Left cardiac atrium (tissue), 4 donors: ENCODE data around the gene TAL1. TPM values are rescaled to one million over a fixed set of nuclear protein-coding genes. Genes with fewer than 3 reads are reported as not detected.
A peak's percentile ranks its signal among the peaks of the same experiment; 100 is the strongest.

Experiments
- ATAC-seq, 2 donors: fragments of 200-7000 bp; cut with Tn5 transposase; one replicate each; pipeline ENCODE4 v1.9.1; 2020; ENCODE audit warnings: mild to moderate bottlenecking in 2 of 2, moderate library complexity in 2 of 2
- DNase-seq: peaks from one replicate; pipeline ENCODE4 v3.0.0-alpha.2; 2020
- intact Hi-C, 2 donors: fragments of 100-400 bp; cut with DNase I; formaldehyde crosslinking; loops; one replicate each; pipeline versions ENCODE4 v1.14.1 to v1.15.1; 2022 to 2023
- total RNA-seq, 2 donors: library from RNA; stranded (reverse); fragmentation: NEBNext Ultra II Directional; extraction: Animal tissue kit (Norgen Biotek cat#: 25700); gene quantifications; one replicate each; pipeline ENCODE4 v1.2.1, GENCODE V29; 2021
- donor health status: DM: no; HTN: yes; CAD: no.
- donor health status: DM: no; HTN: yes; CAD: no; lungs with severe emphysema.
- donor health status: DM: yes; HTN: yes; CAD: no.
- donor health status: Dilated cardiomyopathy.

TAL1 gene
- total RNA-seq, 2 donors from 2014 or later = 4.0 to 5.1 TPM

DNA sequence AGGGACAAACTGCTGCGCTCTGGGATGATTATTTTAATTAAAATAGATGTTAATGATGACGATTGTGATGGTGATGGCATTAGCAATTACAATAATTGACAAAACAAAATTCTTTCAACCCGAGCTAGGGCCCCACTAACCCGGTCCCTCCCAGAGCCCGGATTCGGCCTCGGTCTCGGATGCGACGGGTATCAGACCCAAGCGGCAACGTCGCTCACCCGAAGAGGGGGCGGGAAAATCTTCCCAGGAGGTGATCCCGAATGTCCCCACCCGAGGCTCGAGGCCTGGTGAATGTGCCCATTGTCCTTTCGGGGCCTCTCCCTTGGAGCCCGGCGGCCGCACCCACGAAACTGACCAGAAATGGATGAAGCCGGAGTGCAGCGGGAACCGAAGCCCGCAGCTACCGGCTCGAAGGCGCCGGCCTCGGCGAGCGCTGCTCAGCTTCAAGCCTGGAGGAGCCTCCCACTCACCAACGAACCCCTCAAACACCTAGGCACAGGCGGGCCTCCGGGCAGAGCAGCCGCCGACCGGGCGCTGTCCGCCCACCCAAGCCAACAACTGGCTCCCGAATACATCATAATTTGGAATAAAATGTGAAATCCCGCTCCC lies 1.2 kb downstream of the TAL1 start:
- peak; percentile 36 for DNase-seq
- ATAC-seq = no peak
- intact Hi-C loops = no loop called here

DNA sequence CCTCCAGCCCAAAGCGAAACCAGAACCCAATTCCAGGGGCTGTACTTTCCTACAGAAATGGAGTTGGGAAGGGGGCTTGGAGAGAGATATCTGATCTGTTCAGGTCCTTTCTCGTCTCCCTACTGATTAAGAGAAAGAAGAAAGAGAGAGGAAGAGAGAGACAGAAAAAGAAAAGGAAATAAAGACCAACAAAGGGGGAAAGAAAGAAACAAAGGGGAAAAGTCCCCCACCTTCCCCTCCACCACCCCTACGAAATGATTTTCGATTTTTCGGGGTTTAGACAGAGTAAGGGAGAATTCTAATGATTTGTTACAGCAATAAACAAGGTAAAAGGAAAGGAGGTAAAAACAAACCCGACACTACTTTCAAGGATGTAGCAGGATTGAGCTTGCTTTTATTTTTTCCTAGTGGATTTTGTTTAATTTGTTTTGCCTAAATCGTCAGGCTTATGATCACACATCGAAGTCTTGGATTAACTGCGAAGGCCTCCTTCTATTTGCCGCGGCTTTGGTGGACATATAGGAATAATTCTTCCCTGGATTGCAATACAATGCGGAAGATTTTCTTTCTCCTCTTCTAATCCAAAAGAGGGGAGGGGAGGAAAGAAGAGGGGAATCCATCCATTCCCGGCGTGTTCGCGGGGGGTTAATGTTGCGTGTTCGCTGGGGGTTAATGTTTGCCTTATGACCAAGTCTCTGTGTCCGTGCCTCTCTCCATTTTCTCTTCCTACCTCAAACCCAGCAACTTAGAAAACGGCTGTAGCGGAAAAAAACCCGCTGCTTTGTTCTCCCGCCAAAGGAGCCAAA lies 1.9 kb downstream of the TAL1 start:
- no peak for DNase-seq
- intact Hi-C loops = no loop called here
- no peak for ATAC-seq

DNA sequence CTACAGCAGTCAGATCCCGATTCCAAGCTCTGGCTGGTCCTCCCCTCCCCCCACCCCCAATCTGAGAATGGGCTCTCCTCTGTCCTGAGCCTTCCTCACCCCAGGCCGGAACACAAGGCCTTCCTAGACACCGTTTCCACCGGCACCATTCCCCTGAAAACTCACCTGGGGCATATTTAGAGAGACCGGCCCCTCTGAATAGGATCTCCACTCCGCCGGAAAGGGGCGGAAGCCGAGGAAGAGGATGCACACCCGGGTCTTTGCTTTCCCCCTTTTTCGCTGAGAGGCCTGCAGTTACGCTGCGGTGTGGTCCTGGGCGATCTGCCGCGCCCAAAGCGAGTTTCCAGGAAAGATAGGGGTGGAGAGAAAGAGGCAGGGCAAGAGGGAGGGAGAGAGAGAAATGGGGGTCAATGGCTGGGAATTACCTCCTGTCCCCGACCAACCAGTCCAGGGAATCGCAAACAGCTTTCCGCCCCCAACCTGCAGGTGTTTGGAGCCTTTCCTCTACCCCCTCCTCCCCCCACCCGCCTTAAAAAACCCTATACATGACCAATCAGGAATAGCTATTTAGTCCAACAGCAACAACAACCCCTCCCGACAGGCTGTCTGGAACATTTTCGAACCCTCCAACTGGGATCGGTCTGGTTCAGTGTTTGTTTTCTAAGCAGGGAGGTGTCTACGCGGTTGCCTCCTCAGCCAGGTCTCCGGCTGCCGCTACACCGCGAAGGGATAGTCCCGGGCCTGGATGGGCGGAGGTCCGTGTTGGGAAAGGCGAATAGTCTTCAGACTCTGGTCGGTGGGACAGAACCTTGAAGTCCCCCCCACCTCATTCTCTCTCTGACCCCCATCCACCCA lies 2.8 kb downstream of the TAL1 start:
- DNase-seq (peak; percentile 29), ATAC-seq (no peak)
- intact Hi-C loops = no loop called here

DNA sequence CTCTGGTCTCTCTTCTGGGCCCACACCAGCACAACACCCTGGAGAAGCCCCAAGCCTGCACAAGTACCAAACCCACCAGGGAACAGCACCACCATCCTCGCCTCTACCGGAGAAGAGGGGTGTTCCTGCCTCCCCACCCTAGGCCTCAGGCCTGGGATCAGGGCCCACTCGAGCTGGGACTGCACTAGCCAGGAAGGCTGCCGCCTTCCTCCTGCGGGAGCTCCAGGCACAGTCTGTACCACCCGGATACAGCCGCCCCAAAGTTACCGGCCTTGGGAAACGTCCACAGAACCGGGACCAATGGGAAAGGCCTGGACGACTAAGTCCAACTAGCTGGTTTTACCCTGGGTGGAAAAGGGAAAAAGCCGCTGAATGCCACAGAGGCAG lies 3.4 kb downstream of the TAL1 start:
- DNase-seq = peak; percentile 64
- peak; percentile 13 to 35 for ATAC-seq
- intact Hi-C loops = no loop called here

DNA sequence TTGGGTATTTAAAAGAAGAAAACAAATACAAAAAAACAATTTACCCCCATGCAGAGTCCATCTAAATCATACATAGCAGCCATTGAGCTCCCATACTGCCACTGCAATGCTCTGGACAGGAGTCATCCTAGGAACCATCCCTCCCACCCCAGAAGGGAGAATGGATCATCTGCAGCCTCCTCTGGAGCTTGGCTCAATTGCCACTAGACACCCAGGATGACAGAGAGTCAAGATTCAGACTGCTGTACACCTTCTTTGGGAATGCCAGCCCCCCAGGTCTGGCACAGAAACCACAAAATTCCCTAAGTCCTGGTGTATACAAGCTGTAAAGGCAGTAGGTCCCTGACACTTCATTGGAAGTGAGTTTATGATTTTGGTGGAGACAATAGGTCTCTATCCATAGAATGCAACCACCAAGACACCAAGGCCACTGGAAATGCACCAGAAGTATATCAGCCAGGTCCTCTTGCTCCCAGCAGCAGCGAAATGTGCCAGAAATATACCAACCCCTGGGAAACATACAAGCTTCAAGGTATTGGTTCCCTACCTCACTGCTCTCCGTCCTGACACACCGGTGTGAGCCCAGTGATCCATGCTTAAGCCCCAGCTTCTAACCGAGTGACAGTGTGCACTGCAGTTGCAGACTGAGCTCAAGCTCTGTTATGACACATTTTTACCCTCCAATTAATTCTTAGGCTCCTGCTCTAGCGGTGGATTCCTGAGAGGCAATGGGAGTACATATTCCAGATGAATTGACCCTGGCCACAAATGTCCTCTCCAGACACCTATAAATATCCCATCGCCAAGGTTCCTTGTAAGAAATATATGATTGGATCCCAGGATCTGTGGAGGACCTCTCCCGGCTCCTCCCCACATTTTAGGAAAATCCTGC lies 4.4 kb downstream of the TAL1 start:
- no peak for ATAC-seq
- intact Hi-C loops = no loop called here
- no peak for DNase-seq

DNA sequence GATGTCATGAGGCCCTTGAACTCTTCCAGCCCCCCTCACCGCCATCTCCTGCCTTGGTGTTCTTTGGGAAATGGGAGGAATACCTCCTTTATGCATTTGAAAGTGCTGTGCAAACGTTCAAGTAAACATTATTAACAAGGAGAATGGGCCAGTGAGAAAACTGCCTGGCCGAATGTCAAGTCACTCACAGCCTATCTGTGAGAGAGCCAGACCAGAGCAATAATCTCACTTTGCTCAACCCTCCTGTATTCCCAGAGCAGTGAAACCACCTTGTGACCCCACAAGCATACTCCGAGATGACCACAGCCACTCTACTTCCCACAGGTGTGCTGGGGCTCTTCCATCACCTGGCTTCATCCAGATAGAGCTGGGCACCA lies 5.2 kb downstream of the TAL1 start:
- intact Hi-C loops = no loop called here
- no peak for ATAC-seq
- no peak for DNase-seq

DNA sequence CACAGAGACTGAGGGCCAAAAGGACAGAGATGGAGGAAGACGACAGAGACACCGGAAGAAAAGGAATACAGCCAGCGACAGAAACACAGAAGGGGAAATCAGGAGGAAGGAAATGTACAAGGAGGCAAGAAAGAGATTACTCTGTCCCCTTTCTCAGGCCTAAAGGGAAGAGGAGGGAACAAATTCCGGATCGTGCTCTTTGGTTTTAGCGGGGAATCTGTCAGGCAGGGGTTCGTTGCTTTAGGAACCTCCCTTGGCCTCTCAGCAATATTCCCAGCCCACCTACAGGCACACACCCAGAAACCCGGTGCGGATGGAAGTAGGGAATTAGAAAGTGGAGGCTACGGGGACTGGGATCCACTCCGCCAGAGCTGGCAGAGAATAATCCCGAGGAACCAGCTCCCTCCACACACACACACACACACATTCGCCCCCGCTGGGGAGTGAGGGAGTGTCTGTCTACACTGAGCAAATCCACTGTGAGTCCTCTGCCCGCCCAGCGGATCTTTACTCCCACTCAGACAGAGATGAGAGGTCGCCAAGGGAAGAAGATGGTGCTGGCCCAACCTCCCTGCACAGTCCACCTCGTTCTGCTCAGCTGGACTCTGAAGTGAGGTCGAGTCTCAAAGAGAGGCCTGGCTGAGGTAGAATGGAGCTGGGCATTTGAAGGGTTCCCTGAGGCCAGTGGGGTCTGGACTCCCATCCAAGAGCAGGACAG lies 5.7 kb downstream of the TAL1 start:
- ATAC-seq = no peak
- no peak for DNase-seq
- intact Hi-C loops = no loop called here

DNA sequence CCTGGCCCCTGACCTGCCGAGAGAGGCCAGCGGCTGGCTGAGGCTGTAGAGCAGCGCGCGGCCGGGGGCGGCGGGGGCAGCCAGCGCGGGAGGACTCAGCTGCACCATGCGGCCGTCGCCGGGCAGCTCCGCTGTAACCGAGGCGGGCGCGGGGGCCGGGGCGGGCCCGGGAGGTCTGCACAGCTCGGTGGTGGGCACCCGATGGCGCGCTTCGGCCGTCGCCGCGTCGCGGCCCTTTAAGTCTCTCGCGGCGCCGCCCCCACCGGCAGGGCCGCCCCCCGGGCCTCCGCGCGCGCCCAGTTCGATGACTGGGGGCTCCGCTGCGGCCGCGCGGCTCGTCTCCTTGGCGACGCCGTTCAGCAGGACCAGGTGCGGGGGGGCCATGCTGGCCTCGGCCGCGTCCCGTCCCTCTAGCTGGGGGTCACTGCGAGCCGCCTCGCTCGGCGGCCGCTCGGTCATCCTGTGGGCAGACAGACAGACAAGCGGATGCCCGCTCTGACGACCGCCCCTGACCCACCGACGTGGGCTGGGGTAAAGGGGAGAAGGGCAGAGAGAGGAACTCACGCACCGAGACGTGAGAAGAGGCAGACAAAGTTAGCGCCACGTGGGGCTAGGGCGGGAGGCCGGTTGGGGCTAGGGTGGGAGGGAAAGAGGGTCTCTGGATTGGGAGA lies 6.5 kb downstream of the TAL1 start:
- no peak for DNase-seq

DNA sequence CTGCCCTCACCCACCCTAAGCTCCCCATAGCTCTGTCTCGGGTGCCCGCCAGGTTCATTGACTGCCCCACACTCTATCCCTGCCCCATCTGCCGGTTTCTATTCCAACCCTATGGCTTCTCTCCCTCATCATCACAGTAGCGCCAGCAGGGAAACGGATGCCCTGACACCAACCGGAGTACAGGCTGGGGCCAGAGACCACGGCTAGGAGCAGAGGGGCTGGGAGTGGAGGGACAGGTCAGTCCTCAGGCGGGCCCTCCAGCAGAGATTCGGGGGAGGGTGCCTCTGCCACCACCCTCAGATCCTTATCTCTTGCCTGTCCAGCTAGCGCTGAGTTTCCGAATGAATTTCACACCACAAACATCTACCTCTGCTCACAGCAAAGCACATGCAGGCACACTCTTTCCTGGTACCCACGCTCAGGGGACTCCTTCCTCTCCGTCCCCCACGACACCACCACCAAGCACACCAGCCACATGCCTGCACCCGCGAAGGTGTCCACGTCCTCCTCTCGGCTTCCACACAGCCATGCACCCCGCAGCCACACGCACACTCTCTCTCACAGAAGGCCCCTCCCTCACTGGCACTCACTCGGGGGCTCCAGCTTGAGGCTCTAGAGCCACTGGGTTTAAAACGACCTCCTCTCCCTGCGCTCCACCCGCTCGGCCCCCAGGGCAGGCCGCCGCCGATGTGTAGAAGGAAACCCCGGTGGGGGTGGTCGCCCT lies 7.2 kb downstream of the TAL1 start:
- no peak for DNase-seq
- intact Hi-C loops = no loop called here
- no peak for ATAC-seq

More for the DNA sequence above, 6.5 kb downstream of the TAL1 start:
- intact Hi-C loops = no loop called here
- ATAC-seq = peak; percentile 13 to 20

DNA sequence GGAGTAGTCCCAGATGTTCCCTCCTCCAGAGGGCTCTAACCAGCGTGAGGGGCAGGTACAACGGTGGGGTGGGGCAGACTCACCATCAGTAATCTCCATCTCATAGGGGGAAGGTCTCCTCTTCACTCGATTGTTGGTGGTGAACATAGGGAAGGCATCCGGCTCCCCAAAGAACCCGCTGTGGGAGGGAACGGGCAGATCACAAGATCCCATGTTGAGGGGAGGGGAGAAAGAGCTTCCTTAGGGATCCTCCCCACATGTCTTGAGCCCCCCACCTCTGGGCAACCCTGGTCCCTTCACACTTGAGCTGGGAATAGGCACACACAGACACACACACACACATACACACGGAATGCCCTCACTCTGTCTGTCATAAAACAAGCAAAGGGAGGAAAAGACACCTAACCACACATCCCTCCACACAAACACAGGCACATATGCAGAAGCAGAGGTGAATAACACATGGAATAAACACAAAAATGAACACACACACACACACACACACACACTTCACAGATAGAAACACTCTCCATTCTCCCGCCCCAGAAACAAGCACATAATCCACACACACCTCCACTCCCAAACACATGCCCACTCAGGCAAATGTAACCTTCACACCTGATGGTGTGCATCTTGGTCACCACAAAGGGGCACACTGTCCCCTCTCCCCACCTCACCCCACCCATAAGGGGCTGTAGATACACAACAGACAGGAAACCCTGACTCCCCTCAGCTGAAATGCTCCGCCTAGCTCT lies 7.9 kb downstream of the TAL1 start:
- DNase-seq = no peak
- intact Hi-C loops = no loop called here

DNA sequence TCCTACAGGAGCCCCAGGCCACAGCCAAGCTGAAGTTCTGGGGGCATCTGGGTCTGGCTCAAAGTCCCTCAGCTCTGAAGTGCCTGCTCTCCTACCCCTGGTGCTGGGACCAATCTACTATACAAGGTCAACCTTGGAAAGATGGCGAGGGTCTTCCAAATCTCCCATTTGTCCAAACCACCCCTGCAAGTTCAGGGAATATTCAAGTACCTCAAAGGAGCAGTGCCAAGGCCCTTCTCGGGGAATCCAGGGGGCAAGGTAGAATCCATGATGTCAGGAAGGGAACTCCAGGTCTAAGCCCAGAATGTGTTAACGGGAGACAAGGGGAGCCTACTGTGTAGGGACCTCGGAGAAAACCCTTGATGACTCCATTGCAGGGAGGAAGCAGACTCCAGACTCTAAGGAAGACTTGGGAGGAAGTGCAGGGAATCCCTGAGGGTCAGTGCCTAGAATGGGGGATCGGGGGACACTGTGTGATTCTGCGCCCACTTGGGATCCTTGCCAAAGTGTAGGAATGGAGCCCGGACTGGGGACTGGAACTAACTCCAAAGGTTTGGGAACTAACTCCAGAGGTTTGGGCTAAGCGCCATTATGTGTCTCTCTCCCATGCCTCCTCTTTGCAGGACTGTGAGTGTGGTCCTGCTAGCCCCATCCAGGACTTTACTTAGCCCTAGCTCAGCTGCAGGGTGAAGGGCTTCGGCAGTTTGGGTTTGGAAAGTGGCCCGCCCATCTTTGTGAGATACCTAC lies 8.7 kb downstream of the TAL1 start:
- DNase-seq = no peak
- no peak for ATAC-seq
- intact Hi-C loops = no loop called here

More for the DNA sequence above, 7.9 kb downstream of the TAL1 start:
- no peak for ATAC-seq

DNA sequence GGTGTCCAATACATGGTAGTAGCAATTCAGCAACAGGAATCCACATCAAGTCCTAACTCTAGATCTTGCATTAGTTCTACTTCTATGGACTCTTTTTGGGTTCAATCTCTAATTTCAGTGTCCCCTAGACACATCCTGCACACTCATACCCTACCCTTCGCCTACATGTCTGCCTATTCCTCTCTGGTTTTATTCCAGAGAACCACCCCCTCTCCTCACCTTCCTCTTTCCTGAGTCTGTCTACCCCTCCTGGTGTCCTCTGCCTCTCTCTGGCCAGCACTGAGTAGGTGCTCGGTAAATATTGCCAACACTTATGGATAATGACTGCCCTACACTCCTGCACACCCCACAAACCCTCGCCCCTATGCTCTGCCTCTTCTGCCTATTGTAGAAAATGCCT lies 9.5 kb downstream of the TAL1 start:
- intact Hi-C loops = no loop called here
- ATAC-seq = no peak
- DNase-seq = no peak

DNA sequence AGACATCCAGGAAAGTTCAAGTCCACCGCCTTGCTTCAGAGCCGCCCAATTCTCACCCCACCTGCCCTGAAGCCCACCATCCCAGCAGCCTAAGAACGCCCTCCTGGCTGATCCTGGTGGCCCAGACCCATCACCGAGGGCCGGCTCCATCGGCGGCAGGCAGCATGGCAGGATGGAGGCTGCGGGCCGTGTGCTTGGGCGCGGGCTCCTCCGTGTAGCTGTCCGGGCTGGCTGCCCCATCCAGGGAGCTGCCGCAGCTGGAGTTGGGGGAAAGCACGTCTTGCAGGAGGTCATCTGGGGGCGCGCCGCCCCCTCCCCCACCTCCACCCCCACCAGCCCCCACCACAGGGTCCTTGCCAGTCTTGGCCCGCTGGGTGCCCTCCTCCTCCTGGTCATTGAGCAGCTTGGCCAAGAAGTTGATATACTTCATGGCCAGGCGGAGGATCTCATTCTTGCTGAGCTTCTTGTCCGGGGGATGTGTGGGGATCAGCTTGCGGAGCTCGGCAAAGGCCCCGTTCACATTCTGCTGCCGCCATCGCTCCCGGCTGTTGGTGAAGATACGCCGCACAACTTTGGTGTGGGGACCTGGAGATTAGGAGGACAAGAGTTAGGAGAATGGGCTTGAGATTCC lies 12.3 kb downstream of the TAL1 start:
- intact Hi-C loops = no loop called here
- ATAC-seq (no peak), DNase-seq (no peak)

DNA sequence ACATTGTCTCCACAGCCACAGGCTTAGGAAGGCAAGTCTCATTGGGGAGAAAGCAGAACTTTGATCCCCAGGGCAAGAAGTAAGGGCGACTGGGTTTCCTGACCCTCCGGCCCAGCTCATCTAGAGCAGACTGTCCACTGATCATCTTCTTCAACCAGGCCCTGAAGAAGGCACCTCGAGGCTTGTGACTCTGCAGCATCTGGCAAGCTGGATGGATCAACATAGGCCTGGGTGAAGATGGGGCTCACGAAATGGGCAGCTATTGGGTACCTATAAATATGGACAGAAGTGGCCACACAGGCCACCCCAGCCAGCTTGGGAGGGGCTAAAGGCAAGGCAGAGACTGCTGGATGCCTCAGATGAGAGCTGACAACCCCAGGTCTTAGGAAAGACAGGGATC lies 13.0 kb downstream of the TAL1 start:
- intact Hi-C loops = no loop called here
- DNase-seq = no peak
- no peak for ATAC-seq

DNA sequence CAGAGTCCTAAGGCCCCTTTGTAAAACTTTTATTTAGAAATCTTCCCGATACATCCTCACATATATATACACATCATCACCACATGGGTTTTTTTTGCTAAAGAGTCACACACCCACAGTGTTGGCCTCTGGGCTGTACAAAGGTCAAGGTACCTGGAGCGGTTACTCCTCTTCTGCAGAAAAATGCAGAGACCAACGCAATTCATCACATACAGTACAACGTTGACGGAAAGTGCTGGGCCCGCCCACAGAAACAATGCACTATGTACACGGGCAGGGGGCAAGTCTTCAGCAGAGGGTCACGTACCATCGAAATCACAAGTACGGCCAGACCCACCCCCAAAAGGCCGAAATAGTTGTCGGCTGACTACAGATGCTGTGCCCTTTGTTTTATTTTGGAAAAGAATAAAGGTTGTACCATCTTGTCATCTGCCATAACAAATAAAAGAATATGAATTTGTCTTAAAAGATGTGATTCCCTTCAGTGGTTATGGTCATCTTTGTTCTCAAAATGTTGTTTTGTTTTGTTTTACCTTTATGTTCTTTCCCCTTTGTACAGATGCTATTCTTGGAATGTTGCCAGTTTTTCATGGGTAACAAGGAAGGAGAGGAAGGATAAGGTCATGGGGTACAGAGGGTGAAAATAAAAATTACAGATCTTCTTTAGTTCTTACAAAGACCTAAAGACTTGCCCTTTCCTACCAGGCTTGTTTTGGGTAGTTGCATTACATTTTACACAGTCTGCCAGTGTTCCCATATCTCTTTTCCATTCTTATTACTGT lies 15.6 kb downstream of the TAL1 start:
- intact Hi-C loops = no loop called here
- DNase-seq (no peak), ATAC-seq (no peak)
